Muscle layer of duodenum (tissue), 2 donors: Measurements from ENCODE around the gene ZNF783.
A peak's percentile ranks its signal among the peaks of the same experiment; 100 is the strongest.

Source experiments
- H3K27ac ChIP-seq: one replicate; pipeline ENCODE4 v1.7.0; 2013; ENCODE audit warnings: mild to moderate bottlenecking, low read length
- H3K27me3 ChIP-seq: one replicate; pipeline ENCODE4 v1.7.0; 2013; ENCODE audit warnings: low read depth, mild to moderate bottlenecking, control low read depth, low read length
- H3K36me3 ChIP-seq, 2 donors: one replicate each; pipeline ENCODE4 v1.7.0; 2013; ENCODE audit warnings: low read length in 2 of 2, control low read depth in 1 of 2, mild to moderate bottlenecking in 1 of 2; ENCODE audit not compliant: insufficient read depth in 2 of 2, control insufficient read depth in 1 of 2
- H3K4me1 ChIP-seq, 2 donors: one replicate each; pipeline ENCODE4 v1.7.0; 2013; ENCODE audit warnings: low read length in 2 of 2, mild to moderate bottlenecking in 2 of 2, control low read depth in 1 of 2, moderate library complexity in 1 of 2; ENCODE audit not compliant: insufficient read depth in 2 of 2, control insufficient read depth in 1 of 2
- H3K4me3 ChIP-seq, 2 donors: one replicate each; pipeline ENCODE4 v1.7.0; 2013; ENCODE audit warnings: low read length in 2 of 2, low read depth in 1 of 2, mild to moderate bottlenecking in 1 of 2
- H3K9me3 ChIP-seq, 2 donors: one replicate each; pipeline ENCODE4 v1.7.0; 2013; ENCODE audit warnings: low read length in 2 of 2, control low read depth in 1 of 2, mild to moderate bottlenecking in 1 of 2; ENCODE audit not compliant: control insufficient read depth in 1 of 2
- donor health status: healthy.

Gene ZNF783

DNA sequence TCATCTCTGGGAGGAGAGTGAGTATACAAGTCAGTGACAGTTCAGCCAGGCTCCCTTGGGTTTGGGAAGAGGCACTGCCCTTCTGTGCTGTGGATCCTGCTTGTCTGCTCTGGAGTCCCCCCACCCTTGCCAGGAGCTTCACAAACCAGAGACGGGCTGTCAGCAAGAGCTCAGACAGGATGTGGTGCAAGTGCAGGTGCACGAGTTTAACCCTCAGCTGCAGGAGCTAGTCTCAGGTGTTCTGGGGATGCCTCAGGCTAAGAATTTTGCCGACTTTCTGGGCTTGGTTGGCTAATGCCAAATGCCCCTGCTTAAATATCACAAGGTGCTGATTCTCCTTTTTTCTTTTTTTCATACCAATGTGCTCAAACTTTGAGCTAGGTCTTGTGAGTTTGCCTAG lies 22.3 kb downstream of the ZNF783 start:
- Histone ChIP-seq H3K27me3 (no peaks in the 10 kb centered on the region), H3K36me3 (peaks cover 5 to 41% of the 10 kb centered on the region in 2 donors), H3K4me3 (peak overlapping the region; percentile 33 to 71), H3K9me3 (no peaks in the 10 kb centered on the region), H3K4me1 (peaks cover 0 to 8% of the 10 kb centered on the region in 2 donors), H3K27ac (no peak overlapping the region)

DNA sequence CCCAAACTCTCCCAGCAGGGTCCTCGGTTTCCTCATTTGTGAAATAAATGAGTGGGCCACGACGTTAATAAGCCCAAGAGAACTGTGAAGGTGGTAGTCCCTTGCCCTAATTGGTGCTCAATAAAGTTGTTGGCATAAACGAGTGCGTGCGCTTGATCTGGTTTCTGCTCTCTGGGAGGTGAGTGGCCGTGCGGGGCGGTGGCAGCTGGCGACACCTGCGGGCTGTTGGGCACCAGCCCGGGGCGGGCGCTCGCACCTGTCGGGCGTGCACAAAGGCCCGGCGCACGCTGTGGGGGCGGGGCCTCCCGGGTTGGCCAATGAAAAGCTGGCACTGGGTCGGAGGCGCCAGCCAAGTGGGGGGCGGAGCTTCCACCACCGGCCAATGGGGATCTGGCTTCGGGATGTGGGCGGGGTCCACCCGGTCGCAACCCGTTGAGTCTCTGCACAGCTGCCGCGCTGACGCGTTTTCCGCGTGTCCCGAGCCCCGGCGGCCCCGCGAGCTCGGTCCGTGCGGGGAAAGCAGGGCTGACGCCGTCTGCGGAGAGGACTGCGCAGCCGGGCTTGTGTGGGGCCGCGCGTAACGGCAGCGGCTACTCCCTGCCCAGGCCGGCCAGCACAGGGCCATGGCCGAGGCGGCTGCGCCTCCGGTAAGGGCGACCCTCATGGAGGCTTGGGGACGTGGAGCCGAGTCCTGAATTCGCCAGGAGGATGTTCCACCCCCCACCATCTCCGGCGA lies 23.0 kb downstream of the ZNF783 start:
- Histone ChIP-seq H3K27ac (no peak overlapping the region), H3K27me3 (no peaks in the 10 kb centered on the region), H3K36me3 (peaks cover 5 to 45% of the 10 kb centered on the region in 2 donors), H3K9me3 (no peaks in the 10 kb centered on the region), H3K4me1 (peaks cover 0 to 8% of the 10 kb centered on the region in 2 donors), H3K4me3 (peak overlapping the region; percentile 71 to 72)

GRCh38 chr7:149285603-149286002 lies 23.6 kb downstream of the ZNF783 start:
- peaks cover 2 to 42% of the 10 kb centered on the region in 2 donors for H3K36me3 ChIP-seq
- H3K9me3 ChIP-seq: no peaks in the 10 kb centered on the region
- peaks cover 0 to 8% of the 10 kb centered on the region in 2 donors for H3K4me1 ChIP-seq
- no peaks in the 10 kb centered on the region for H3K27me3 ChIP-seq
- H3K4me3 ChIP-seq: peak overlapping the region; percentile 71 to 72
- H3K27ac ChIP-seq: no peak overlapping the region

DNA sequence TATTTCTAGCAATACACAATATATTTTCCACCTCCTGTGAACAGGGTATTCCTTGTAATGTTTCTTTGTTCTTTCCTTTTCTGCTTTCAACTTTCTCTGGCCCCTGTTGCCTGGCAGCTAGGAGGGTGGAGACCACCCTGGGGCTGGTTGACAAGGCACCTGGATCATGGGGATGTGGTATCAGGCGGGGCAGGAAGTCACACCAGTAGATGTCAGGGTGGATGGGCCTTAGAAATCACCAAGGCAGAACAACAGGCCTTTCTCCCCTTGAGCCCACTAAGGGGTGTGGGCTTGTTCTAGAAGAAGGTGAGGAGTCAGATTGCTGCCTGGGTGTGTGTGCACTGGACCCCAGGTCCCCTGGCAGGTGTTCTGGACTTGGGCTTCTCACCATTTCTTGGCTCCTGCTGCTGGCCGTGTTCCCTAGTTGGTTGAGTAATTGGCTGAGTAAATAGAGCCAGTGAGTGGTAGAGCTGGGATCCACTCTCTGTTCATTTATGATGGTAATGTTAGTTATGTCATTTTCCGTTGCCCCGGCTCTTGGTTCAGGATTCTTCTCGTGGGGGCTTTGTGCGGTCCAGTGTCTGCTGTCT lies 24.9 kb downstream of the ZNF783 start:
- Histone ChIP-seq H3K4me1 (peaks cover 0 to 8% of the 10 kb centered on the region in 2 donors), H3K9me3 (no peaks in the 10 kb centered on the region), H3K27ac (no peak overlapping the region), H3K4me3 (no peak overlapping the region), H3K36me3 (peaks cover 0 to 30% of the 10 kb centered on the region in 2 donors), H3K27me3 (no peaks in the 10 kb centered on the region)

DNA sequence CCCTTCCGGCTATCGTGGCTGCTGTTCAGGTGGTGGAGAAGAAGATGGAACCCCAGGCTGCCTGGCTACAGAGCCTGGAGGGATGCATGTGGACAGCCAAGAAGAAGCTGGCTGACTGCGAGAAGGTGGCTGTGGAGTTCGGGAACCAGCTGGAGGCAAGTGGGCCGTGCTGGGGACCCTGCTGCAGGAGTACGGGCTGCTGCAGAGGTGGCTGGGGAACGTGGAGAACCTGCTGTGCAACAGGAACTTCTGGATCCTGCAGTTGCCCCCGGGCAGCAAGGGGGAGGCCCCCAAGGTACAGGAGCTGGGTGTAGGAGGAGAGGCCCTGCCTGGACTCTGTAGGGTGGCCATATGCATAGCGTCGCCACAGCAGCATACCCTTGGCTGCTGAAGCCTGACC lies 25.6 kb downstream of the ZNF783 start:
- no peaks in the 10 kb centered on the region for H3K9me3 ChIP-seq
- H3K27ac ChIP-seq: no peak overlapping the region
- H3K4me3 ChIP-seq: no peak overlapping the region
- no peaks in the 10 kb centered on the region for H3K27me3 ChIP-seq
- peaks cover 0 to 8% of the 10 kb centered on the region in 2 donors for H3K4me1 ChIP-seq
- H3K36me3 ChIP-seq: peaks cover 0 to 30% of the 10 kb centered on the region in 2 donors

GRCh38 chr7:149289262-149289661 lies 27.3 kb downstream of the ZNF783 start:
- H3K27ac ChIP-seq: no peak overlapping the region
- H3K4me1 ChIP-seq: peaks cover 0 to 8% of the 10 kb centered on the region in 2 donors
- H3K9me3 ChIP-seq: no peaks in the 10 kb centered on the region
- no peaks in the 10 kb centered on the region for H3K27me3 ChIP-seq
- H3K36me3 ChIP-seq: peaks cover 0 to 44% of the 10 kb centered on the region in 2 donors
- H3K4me3 ChIP-seq: no peak overlapping the region

DNA sequence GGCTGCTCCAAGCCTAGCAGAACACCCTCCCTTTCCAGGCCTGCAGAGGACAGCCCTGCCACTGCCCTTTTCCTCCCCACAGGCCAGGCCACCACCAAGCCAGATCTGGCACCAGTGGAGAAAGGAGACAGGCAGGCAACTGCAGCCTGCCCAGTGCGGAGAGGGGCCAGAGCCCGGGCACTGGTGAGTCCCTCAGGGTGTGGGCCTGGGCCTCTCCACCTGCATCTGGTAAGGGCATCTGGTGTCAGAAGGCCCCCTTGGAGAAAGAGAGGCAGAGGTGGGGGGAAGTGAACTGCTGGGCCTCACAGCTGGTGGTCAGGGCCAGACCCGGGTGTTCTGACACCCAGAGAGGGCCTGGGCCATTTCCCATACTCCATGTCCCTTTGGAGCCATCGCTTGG lies 27.9 kb downstream of the ZNF783 start:
- peaks cover 0 to 50% of the 10 kb centered on the region in 2 donors for H3K36me3 ChIP-seq
- H3K4me1 ChIP-seq: peaks cover 0 to 6% of the 10 kb centered on the region in 2 donors
- no peak overlapping the region for H3K27ac ChIP-seq
- no peaks in the 10 kb centered on the region for H3K9me3 ChIP-seq
- no peak overlapping the region for H3K4me3 ChIP-seq
- no peaks in the 10 kb centered on the region for H3K27me3 ChIP-seq

DNA sequence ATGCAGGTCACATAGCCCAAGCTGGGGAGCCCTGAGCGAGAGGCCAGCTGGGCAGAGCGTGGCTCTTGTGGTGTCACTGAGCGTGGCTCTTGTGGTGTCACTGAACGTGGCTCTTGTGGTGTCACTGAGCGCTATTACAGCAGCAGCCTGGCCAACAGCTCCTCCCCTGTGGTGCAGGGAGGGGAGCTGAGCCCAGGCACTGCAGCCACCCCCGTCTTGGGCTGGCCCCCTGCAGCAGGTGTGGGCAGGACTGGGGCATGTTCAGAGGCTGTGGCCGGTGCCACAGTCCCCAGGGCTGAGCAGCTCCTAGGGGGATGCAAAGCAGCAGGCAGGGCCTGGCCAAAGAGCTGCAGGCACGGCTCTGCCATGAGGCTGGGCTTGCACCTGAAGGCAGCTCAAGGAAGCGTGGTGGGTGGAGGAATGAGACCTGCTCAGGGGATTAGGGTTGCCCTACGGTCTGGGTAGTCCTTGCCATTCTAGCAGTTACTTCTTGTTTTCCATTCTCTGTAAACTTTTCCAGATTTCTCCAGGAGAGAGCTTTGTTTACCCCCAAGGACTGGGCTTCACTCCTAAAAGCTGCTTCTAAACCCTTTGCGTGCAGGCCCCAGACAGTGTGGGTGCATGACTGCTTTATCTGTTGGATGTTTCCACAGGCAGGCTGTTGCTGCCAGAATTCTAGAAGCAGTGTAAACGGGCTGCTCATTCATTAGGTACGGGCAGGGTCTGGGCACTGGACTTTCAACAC lies 29.2 kb downstream of the ZNF783 start:
- peaks cover 0 to 57% of the 10 kb centered on the region in 2 donors for H3K36me3 ChIP-seq
- no peaks in the 10 kb centered on the region for H3K4me1 ChIP-seq
- H3K27ac ChIP-seq: no peak overlapping the region
- H3K9me3 ChIP-seq: no peaks in the 10 kb centered on the region
- H3K4me3 ChIP-seq: no peak overlapping the region
- no peaks in the 10 kb centered on the region for H3K27me3 ChIP-seq

DNA sequence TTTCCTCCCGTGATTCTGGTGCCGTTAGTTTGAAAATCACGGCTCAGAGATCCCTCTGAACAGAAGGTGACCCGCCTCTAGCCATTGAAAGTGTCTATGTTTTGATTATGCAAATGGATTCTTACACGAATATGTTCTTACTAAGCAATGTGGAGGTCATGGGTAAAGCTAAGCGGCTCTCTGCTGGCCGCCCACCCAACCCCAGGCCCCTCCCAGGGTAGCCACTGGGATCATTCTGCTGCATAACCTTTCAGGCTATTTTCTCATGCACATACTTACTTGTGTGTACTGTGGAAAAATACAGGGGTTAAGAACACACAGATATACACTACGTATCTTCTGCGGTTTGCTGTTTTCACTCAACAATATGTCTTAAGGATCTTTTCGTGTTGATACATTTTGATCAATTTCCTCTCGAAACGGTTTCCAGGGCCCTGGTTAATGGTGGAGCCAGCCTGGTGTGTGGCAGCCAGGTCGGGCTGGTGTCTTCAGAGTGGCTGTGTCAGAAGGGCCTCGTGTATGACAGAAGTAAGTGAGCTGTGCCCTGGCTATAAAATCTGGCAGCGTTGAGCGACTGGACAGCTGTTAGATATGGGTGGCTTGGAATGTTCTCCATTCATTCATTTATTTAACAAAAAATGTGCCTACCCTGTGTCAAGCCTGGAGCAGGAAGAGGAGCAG lies 29.9 kb downstream of the ZNF783 start:
- Histone ChIP-seq H3K9me3 (no peaks in the 10 kb centered on the region), H3K27ac (no peak overlapping the region), H3K27me3 (no peaks in the 10 kb centered on the region), H3K4me1 (no peaks in the 10 kb centered on the region), H3K4me3 (no peak overlapping the region), H3K36me3 (peaks cover 0 to 57% of the 10 kb centered on the region in 2 donors)

DNA sequence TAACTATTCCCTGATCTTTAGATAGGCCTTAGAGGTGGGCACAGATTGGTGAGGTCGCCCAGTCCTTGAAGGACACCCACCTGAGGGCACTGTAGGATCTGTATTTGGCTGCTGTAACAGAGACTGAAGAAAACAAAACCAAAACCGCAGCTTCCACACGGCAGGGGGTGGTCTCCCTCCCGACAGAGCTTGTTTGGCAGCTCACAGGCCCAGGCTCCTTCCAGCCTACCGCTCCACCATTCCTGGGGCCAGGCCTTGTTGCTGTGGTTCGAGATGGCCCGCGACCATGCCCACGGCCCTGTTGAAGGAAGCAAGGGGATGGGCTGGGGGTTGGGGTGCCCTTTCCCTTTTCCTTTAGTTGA lies 30.4 kb downstream of the ZNF783 start:
- Histone ChIP-seq H3K4me1 (no peaks in the 10 kb centered on the region), H3K36me3 (peaks cover 0 to 56% of the 10 kb centered on the region in 2 donors)

DNA sequence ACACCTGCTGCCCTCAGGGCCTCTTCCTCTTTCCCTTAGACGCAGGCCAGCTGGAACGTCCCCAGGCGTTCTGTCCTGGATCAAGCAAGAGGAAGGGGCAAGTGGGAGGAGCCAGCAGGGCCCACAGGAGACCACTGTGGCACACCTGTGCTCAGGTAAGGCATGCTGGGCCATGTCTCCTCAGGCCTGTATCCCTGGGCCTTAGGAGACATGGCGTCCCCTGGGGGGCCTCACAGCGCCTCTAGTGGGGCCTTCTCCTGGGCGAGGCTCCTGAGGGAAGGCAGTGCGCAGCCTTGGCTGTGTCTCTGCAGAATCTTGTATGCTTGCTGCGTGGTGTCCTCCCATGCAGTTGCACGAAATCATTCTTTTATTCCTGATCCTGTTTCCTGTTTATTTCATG lies 31.3 kb downstream of the ZNF783 start:
- no peaks in the 10 kb centered on the region for H3K27me3 ChIP-seq
- H3K36me3 ChIP-seq: peaks cover 0 to 48% of the 10 kb centered on the region in 2 donors
- H3K4me3 ChIP-seq: no peak overlapping the region
- H3K4me1 ChIP-seq: no peaks in the 10 kb centered on the region
- H3K9me3 ChIP-seq: no peaks in the 10 kb centered on the region
- no peak overlapping the region for H3K27ac ChIP-seq

More for the DNA sequence above, 30.4 kb downstream of the ZNF783 start:
- Histone ChIP-seq H3K9me3 (no peaks in the 10 kb centered on the region), H3K4me3 (no peak overlapping the region), H3K27me3 (no peaks in the 10 kb centered on the region), H3K27ac (no peak overlapping the region)
